Kasumi-1 (cell line): ENCODE measurements around the gene CAPZB.

Source experiments
- DNase-seq, 2 experiments: peaks; one replicate each; lab custom pipeline; 2025; lab: John Stamatoyannopoulos, UW

Gene CAPZB

GRCh38 chr1:19405761-19406487 lies 79.4 kb downstream of the CAPZB start:
- DNase-seq, result no peak

GRCh38 chr1:19405195-19405760 lies 80.1 kb downstream of the CAPZB start:
- DNase-seq, result no peak

GRCh38 chr1:19404748-19405147 lies 80.6 kb downstream of the CAPZB start:
- no peak for DNase-seq

GRCh38 chr1:19403256-19403655 lies 82.1 kb downstream of the CAPZB start:
- DNase-seq, result no peak

- DNase-seq, result no peak
These were observed 83.1 kb downstream of the CAPZB start for GRCh38 chr1:19402031-19402813.

GRCh38 chr1:19401535-19401889 lies 83.8 kb downstream of the CAPZB start:
- DNase-seq, result no peak

GRCh38 chr1:19400875-19401534 lies 84.3 kb downstream of the CAPZB start:
- DNase-seq, result no peak

- no peak for DNase-seq
These were observed 85.1 kb downstream of the CAPZB start for GRCh38 chr1:19400192-19400611.

GRCh38 chr1:19398309-19398760 lies 87.0 kb downstream of the CAPZB start:
- no peak for DNase-seq

GRCh38 chr1:19397217-19397945 lies 88.0 kb downstream of the CAPZB start:
- no peak for DNase-seq

- no peak for DNase-seq
These were observed 89.1 kb downstream of the CAPZB start for GRCh38 chr1:19396280-19396679.

GRCh38 chr1:19395678-19396192 lies 89.6 kb downstream of the CAPZB start:
- DNase-seq, result no peak

GRCh38 chr1:19393046-19393445 lies 92.3 kb downstream of the CAPZB start:
- no peak for DNase-seq

- DNase-seq, result no peak
These were observed 93.1 kb downstream of the CAPZB start for GRCh38 chr1:19392221-19392620.

- no peak for DNase-seq
These were observed 93.8 kb downstream of the CAPZB start for GRCh38 chr1:19391596-19391981.

GRCh38 chr1:19390901-19391595 lies 94.3 kb downstream of the CAPZB start:
- DNase-seq, result peak; percentile 65 to 70

- no peak for DNase-seq
These were observed 95.0 kb downstream of the CAPZB start for GRCh38 chr1:19390166-19390850.

- DNase-seq, result no peak
These were observed 96.4 kb downstream of the CAPZB start for GRCh38 chr1:19388980-19389379.

GRCh38 chr1:19387045-19387467 lies 98.3 kb downstream of the CAPZB start:
- DNase-seq, result no peak

GRCh38 chr1:19385869-19386591 lies 99.3 kb downstream of the CAPZB start:
- DNase-seq, result no peak
